Fibroblast of peridontal ligament (primary cell): ENCODE measurements around the gene SH3BGRL2.
"Not testable (repeated sequence)": the region's sequence is repeated elsewhere in the genome, so short reads cannot be mapped to it uniquely, and the experiment has no call there.

Experiments used
- DNase-seq: peaks from one replicate; pipeline ENCODE4 v3.0.0-alpha.2; 2010; ENCODE audit errors: extremely low read depth

The SH3BGRL2 gene

DNA sequence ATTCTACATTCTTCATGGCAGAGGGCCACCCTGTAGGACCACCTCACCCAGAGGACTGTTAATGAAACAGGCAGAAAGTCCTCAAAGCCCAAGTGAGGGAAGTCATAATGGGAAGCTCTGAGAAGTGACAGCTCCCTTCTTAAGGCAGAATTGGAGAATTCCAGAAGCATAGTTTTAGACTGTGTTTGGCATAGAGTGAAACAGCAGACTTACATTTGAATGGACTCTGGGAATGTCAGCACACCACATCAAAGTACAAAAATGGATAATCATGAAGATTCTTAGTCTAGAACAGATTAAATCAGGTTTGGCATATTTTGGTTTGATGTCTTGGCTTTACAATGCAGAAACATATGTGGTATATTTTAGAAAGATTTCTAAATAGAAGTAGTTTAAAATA lies 17.9 kb downstream of the SH3BGRL2 start:
- DNase-seq, result no peak

DNA sequence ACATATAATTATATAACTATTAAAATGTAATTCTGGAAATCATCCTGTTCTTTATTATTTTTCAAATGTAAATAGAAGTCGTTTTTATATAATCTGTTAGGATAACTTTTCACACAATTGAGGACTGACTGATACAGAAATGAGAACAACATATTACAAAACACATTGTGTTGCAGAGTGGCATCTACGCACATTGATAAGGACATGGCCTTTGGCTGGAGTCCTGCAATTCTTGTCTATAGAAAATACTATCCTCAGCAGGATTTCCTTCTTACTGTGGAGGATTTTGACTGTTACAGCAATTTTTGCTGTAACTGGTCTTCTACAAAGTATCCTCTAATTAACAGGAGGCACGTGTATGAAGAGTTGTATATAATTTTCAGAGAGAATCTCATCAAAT lies 19.8 kb downstream of the SH3BGRL2 start:
- no peak for DNase-seq

DNA sequence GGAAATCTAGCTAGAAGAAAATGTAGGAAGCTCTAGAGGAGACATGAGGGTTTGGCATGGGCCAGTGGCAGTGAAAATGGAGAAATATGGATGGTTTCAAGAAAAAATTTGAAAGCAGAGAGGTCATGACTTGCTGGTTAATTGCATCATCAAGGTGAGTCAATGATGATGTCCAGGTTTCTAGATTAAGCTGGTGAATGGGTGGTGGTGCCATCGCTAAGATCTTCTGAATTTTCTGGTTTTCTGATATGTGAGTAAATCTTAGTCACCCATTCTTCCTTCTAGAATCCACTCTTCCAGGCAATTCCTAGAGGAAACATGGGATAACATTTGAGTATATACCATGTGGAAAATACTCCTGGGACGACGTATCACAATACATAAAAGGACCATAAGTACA lies 25.0 kb downstream of the SH3BGRL2 start:
- DNase-seq, result no peak

DNA sequence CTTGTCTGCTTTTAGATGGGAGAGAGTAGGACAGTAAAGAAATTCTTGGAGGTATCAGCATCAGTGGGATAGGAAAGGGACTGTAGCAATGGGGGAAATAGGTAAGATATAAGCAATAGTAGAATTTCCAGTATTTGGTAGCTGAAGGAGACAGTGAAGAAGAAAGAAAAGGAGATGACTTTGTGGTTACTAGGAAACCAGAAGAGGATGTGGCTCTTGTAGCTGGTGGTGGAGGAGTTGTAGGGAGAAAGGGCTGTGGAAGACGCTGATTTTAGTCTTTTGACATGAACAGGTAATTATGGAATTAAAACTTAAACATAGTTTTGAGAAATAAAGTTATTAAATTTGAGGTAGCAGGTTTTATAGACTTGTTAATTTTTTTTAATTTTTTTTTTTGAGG lies 26.1 kb downstream of the SH3BGRL2 start:
- DNase-seq, result no peak

DNA sequence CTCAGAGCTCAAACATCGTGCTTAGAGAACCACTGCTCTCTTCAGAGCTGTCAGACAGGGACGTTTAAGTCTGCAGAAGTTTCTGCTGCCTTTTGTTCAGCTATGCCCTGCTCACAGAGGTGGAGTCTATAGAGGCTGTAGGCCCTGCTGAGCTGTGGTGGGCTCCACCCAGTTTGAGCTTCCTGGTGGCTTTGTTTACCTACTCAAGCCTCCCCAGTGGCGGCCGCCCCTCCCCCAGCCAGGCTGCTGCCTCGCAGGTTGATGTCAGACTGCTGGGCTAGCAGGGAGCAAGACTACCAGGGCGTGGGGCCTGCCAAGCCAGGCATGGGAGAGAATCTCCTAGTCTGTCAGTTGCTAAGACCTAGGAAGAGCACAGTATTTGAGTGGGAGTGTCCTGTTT lies 32.5 kb downstream of the SH3BGRL2 start:
- DNase-seq, result not testable (repeated sequence)

DNA sequence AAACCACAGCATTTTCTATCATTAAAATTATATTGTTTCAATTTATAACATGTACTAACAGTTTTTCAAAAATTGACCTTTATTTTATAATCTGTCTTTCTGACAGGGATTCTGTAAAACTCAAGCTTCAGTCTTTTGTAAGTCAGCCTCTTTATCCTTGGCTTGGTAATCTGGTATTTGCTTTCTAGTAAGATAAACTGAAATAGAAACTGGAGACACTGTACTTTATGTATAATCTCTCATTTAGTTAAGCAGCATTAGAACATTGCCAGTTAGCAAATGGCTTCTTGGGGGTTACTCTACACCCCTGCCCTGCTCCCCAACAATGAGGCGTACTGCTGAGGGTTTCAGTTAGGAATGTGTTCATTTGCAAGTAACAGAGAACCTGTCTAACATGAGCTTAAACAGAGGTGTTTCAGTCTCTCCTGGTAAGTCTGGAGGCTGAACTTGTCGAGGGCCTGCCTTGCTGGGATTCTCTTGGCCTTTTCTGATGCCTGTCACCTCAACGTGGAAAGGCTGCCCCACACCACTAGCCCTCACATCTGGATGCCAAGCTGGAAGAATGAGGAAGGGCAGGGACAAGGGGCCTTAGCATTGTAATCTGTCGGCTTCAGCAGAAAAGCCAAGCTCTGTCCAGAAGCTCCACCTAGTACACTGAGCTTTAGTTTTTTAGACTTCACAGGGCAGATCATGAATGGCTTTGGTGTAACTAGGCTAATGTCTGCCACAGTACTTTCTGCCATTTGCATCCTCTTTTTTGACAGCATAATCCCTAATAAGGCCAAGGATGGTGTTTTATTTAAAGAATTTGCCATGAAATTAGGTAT lies 34.8 kb downstream of the SH3BGRL2 start:
- DNase-seq, result no peak

DNA sequence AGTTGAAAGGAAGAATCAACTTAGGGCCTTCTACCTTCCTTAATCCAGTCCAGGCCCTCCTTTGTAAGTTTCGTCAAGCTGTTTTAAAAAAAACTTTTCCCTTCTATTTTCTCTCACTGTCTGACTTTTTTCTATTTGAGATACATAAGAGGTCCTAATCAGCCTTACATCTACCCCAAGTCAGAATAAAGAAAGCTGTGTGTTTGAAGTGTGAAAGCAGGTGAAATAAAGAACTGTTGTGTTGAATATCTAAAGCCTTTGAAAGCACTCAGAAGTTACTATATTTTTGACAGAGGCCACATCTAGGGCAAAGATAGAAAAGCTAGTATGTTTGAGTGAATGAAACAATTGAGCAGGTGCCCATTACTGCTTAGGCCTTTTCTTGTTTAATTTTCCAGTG lies 35.5 kb downstream of the SH3BGRL2 start:
- DNase-seq, result no peak

DNA sequence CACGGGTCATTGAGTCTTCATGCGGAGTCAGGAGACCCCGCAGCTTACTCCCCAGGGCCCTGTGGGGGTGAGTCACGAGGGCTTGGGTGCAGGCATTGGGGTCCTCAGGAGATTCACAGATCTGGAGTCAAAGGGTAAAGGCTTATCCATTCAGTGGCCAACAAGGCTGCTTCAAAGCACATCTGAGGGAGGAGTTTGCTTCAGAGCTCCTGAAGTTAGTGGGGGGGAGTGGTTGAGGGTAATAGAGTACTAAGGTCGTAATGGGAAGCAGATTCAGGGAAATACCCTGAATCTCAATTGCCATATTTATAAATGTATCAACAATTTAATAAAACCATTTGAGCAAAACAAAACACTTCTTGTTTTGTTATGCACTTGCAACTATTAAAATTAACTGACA lies 37.3 kb downstream of the SH3BGRL2 start:
- no peak for DNase-seq

DNA sequence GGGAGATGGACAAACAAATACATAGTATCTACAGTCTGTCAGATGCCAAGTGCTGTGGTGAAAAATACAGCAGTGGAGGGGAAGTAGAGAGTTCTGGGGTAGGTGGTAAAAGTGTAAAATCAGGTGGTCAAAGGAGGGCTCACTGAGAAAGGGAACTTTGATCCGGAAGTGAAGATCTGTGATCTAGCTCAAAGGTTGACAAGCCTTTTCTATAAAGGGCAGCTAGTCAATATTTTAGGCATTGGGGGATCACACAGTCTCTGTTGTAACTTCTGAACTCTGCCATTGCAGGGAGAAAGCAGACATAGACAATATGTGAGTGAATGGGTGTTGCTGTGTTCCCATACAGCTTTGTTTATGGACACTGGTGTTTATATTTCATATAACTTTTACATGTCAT lies 38.6 kb downstream of the SH3BGRL2 start:
- no peak for DNase-seq

DNA sequence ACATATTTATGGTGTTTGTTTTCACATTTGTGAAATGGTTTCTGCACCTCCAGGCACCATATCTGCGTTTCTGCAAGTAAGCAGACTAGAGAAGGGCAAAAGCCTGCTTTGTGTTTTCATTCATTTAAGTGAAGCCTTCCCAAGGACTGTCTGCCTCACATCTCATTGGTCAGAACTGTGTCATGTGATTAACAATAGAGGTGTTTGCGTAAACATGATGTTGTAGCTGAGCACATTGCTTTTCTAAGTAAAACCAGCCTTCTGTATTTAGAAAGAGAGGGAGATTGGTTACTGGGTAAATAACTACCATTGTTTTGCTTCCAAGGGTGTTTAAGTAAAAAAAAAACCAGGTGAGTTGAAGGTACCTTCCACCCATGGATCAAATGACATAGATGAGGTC lies 39.7 kb downstream of the SH3BGRL2 start:
- no peak for DNase-seq

DNA sequence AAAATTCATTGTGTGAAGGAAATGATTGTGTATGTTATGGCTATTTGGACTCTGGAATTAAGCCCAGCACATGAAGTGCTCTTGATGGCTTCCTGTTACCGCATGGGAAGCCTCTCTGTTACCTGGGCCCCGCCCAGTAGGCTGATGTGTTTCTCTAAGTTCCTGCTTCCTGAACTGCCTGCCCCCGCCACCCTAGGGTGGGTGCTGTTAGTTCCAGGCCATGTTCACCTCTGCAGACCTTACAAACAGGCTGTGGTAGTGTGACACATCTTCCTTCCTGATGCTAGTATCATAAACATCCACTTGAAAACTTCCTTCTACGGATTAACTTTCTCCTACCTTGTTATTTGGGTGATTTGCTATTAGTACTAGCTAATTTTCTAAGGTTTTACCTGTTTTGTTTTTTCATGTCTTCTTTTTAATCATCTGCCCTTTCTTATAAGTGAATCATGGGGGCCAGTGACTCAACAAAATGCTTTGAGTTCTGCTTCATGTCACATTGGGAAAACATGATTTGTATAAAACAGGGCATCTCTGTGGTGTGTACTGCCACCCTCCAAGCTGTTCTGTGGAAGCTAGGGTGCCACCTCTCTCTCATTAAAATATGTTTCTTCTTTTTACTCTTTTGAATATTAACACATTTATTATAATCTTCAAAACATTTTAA lies 40.6 kb downstream of the SH3BGRL2 start:
- peak; percentile 5 for DNase-seq

DNA sequence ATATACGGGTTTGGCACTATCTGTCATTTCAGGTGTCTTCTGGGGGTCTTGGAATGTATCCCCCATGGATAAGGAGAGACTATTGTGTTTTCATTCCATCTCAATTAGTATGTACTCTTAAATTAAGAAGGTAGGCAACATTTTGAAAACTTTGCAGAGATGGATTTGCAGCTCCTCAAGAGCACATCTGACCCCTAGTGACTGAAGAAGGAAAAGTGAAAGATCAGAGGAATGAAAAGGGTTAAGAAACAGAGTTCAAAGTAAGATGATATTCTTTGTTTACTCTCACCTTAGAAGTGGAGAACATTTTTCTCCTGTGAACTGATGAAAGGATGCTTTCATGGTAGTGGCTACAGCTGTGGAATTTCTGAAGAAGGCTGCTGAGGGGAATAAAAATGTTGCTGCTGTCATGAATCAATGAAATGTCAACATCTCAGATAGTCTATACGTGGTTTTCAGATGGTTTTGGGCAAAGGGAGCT lies 41.5 kb downstream of the SH3BGRL2 start:
- DNase-seq, result peak; percentile 50

DNA sequence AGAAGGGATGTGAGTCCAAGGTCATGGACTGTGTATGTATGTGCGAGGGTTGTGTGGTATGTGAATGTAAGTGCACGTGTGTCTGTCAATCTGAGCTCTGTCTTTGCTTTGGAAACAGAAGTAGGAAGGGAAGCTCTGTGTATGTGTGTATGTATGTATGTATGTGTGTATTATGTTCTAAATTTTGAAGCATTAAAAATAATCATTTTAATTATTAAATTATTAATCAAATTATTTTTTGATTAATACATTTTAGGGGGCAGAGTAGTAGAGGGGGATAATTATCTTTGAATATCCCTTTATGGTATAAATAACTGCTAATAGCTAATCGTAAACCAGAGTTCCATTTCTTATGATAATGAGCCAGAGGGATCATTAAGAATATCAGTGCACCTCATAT lies 42.8 kb downstream of the SH3BGRL2 start:
- no peak for DNase-seq

DNA sequence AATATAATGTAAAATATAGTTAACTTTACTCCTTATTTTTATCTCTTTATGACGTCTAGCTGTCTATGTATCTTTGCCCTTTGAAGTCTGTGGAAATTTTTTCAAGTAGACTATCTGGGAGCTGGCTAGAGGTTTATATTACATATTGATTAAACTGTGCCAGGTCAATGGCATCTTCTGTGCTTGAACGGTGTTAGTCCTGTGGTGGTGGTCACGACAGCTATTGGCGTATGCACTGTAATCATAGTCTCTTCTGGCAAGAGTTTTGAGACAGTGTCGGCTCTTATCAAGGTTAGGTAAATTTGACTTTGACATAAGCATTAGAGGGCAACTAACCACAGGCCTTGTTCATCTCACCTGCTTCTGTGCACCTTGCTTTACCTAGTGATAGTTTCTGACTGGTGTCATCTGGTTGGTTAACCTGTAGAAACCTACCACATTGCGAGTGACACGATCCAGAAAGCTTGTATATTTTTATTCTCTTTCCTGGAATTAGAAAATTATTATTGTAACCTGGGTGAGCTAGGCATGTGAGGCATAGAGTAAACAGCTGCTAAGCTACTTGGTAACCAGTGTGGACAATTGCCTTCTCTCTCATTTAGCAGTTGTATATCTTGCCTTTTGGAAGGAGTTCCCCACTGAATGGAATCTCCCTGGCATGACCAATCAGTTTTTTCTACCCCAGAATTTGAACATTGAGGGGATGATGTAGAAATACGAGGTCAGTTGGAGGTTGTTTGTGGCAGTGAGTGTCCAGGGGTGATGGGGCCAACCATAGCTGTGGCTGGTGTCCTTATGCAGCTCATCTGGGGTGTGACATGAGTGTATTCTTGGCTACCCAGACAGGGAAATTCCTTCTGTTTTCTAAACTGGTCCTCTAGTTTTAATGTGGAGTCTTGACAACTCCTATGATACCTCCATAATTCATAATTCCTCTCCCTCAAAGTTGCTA lies 45.9 kb downstream of the SH3BGRL2 start:
- no peak for DNase-seq

DNA sequence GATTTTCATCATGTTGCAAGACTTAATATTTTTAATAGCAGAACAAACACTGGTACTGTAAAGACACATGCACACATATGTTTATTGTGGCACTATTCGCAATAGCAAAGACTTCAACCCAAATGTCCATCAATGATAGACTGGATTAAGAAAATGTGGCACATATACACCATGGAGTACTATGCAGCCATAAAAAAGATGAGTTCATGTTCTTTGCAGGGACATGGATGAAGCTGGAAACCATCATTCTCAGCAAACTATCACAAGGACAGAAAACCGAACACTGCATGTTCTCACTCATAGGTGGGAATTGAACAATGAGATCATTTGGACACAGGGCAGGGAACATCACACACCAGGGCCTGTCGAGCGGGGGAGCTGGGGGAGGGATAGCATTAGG lies 51.6 kb downstream of the SH3BGRL2 start:
- not testable (repeated sequence) for DNase-seq

DNA sequence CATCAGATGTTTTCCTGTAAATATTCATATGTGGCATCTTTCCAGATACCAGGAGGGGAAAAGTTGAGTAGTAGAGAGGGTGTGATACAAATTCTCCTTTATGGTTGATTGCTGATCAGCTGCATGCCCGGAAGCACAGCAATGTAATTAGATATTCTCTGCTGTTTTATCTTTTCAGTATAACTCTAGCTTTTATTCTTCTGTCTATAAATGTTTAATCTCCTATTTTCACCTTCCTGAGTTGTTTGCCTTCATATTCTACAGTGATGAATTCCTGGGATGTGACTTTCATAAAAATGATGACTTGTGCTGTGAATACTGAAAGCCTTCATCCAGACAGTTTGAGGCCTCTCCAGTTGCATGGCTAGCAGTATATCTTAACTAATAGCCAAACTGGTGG lies 53.7 kb downstream of the SH3BGRL2 start:
- peak; percentile 3 for DNase-seq

DNA sequence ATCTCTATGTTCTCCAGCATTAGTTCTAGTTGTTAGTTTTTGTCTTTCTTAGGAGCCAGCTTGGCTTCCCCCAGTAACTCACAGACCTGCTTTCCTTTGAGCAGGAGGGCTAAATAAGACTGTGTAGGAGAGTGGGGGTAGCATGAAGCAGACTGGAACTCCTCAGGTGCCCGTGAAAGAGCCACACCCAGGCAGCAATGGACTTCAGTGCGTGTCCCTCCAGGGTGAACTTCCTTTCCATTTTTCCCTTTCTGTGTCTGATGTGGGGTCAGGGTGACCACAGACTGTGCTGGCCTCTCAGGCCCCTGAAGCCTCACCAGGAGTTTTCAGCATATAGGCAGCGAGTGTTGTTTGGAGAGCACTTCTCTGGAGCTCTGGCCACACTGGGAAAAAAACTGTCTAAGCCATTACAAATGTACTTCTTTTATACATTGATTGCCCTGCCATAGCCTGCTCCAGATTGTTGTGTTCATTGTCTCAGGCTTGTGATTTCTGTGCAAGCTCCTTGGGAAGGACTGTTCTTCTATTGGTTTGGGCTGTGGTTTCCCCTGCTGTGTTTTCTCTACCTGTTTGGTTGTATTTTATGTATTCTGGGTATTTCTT lies 55.7 kb downstream of the SH3BGRL2 start:
- DNase-seq, result no peak

DNA sequence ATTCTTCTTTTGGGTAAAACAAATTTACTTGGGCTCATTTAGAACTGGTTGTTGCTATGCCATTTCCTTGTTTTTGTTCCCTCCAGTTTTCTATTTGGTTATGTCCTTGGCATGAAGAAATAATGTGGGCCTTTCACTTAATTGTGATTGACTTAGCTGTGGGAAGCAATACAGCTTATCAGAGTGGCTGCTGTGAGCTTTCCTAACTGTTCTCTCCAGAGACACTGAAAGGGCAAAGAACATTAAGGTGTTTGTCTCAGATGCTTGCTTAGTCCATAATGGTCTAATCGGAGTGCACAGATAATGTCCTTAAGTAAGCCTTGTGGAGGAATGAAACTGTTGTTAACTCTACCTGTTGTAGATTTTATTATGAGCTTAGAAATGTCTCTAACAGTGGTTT lies 56.6 kb downstream of the SH3BGRL2 start:
- no peak for DNase-seq

DNA sequence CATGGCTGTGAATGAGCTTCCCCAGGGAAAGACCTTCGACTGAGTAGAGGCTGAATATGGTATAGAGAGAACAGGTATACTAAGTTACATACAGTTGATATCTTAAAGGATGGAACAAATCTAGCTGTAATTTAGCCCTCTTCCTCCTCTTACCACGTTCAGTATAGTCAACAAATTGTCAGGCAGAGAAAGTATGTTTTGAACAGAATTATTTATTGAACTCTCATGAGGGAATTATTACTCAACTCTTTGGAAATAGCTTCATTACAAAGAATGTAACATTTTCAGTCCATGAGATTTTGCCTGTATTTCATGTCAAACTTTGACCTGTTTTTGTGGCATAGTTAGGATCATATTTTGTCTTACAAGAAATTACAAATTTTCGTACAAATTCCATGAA lies 63.0 kb downstream of the SH3BGRL2 start:
- DNase-seq, result no peak

DNA sequence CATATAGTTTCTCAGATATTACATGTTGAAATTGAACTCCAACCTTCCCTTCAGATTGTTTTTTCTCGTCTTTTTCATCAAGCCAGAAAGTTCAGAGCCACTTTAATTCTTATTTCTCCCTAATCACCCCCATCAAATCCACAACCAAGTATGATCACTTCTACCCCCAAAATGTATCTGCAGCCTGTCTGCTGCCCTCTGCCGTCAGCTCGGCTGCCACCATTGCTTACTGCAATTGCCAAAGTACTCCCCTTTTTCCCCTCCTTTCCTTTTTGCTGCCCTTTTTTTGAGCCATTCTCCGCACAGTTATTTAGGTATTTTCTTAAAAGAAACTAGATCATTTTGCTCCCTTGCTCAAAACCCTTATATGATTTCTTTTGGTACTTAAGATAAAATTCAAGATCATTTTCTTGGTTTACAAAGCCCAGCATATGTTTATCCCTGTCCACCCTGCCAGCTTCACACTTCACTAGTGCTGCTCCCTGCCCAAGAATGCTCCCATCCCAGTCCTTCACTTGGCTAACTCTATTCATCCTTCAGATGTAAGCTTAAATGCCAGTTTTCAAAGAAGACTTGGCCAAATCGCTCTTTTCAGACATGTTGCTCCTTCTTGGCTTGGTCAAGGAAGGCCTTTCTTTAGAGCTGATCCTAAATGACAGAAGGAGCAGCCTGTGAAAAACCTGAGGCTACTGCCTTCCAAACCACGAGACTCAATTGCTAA lies 63.7 kb downstream of the SH3BGRL2 start:
- DNase-seq, result no peak

DNA sequence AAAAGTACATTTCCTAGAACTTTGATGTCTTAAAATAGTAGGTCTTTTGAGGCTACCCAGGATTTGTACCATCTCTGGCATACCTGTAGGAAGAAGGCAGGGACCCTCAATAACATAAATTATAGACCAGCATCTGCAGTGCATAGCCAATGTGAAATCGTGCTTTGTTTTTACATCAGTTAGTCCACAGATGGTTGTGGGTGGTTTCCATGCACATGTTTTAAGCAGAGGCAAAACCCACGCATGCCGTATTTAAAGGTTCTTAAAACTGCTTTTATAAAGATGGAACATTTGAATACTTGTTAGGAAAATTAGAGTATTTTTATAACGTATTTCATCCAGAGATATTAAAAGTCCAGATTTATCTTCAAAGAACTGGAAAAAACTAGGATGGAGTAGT lies 66.3 kb downstream of the SH3BGRL2 start:
- DNase-seq, result no peak
